ENCODE results near the gene GPR101.

Gene GPR101, protein sequence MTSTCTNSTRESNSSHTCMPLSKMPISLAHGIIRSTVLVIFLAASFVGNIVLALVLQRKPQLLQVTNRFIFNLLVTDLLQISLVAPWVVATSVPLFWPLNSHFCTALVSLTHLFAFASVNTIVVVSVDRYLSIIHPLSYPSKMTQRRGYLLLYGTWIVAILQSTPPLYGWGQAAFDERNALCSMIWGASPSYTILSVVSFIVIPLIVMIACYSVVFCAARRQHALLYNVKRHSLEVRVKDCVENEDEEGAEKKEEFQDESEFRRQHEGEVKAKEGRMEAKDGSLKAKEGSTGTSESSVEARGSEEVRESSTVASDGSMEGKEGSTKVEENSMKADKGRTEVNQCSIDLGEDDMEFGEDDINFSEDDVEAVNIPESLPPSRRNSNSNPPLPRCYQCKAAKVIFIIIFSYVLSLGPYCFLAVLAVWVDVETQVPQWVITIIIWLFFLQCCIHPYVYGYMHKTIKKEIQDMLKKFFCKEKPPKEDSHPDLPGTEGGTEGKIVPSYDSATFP

DNA sequence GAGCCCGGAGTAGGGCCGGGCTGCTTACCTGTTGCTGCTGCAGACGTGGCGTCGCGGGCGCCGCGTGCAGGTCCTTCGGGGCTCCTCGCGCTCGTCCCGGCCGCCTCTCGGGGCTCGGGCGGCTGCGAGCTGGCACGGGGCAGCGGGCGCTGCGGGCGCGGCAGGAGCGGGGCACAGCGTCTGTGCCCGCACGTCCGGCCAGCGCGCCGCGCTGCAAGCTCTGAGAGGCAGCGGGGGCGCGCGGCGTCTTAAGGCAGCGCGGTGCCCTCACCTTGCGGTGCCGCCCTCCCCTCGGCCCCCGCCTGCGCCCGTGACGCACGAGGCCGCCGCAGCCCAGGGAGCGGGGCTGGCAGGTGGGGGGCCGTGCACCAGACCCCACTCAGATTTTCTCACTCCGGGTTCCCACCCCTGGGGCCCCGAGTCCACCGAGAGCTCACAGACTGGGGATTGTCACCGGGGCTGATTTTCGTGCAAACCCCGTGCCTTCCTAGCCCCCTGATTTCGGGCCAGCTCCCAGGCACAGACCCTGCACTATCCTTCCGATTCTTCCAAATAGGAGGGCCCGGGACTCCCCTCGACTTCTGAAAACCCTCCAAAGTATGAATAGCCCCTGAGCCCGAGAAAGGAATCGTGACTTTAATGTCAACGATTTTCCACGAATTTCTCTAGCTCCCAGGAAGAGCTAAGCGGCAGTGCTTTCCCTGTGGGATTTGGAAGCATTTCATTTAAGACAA is at the start of gene GPR101:
GPR101 (minus strand) TSS at position 222 of the 734 bp plus-strand sequence. CDS start 2,321 bp downstream, outside the sequence.
- no peak for DNase-seq (ENCODE audit: low read depth in 2 of 2, low spot score in 1 of 2)

DNA sequence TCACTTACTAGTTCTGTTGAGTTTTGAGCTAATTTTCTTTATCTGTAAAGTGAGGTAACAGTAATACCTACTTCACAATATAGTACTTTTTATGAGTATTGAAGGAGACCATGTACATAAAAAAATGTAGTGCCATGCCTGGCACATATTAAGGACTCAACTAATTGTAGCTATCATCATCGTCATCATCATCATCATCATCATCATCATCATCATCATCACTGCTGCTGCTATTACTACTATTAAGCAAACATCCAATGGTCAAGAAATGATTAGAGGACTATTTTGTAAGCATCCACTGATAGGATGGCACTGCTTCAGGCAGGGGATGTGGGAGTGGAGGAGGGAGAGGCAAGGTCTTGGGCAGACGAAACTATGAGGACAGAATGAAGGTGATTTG is 47.4 kb upstream of the GPR101 start:
- DNase-seq (ENCODE audit: low read depth in 2 of 2, low spot score in 1 of 2) = no peak

DNA sequence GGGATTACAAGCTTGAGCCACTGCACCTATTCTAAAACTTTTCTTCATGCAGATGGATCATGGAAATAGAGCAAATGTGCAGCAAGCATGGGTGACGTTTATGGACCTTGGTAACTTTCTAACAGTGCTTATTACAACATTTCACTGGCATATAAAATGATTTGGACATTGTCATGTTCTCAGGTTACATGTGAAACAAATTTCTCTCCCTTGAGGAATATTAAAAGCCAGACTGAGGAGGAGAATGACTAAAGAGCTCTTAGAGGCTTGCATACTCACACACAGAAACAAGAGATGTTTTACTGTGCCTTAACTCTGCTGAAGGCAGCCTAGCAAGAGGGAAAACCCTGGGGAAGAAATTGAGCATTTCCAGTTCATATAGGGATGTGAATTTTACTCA is 38.6 kb upstream of the GPR101 start:
- no peak for DNase-seq (ENCODE audit: low read depth in 2 of 2, low spot score in 1 of 2)

DNA sequence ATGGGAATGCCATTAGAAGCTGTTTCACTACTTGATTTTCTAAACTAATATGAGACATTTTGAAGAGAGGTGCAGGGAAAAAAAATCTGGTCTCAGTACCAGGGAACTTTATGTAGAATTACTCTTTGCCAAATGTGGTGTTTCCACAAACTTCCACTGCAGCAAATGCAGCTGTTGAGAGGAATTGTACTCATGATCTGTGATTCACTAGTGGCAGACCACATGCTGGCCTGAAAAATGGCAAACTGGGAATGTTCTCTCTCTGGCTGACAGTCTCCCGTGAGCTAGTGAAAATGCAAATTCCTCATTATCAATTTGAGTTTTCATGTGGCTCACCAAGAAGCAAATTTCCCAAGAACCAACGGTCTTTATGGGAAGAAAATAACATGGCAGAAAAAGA is 37.8 kb upstream of the GPR101 start:
- DNase-seq (ENCODE audit: low read depth in 2 of 2, low spot score in 1 of 2) = no peak

DNA sequence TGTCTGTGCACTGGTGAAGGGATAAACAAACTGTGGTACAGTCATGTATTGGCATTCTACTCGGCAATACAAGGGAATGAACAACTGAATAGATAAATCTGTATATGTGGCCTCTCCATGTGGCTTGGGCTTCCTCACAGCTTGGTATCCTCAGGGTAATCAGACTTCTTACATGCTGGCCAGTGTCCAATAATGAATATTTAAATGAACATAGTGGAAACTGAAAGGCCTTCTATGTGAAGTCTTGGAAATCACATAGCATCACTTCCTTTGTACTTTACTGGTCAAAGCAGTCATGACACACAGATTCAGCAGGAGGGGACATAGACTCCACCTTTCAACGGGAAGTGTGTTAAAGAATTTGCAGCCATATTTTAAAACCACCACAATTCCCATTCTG is 33.4 kb upstream of the GPR101 start:
- DNase-seq (ENCODE audit: low read depth in 2 of 2, low spot score in 1 of 2) = no peak

GRCh38 chrX:137062915-137063617 is 29.3 kb upstream of the GPR101 start:
- DNase-seq (ENCODE audit: low read depth in 2 of 2, low spot score in 1 of 2) = no peak

GRCh38 chrX:137058339-137059127 is 24.7 kb upstream of the GPR101 start:
- DNase-seq (ENCODE audit: low read depth in 2 of 2, low spot score in 1 of 2) = no peak

DNA sequence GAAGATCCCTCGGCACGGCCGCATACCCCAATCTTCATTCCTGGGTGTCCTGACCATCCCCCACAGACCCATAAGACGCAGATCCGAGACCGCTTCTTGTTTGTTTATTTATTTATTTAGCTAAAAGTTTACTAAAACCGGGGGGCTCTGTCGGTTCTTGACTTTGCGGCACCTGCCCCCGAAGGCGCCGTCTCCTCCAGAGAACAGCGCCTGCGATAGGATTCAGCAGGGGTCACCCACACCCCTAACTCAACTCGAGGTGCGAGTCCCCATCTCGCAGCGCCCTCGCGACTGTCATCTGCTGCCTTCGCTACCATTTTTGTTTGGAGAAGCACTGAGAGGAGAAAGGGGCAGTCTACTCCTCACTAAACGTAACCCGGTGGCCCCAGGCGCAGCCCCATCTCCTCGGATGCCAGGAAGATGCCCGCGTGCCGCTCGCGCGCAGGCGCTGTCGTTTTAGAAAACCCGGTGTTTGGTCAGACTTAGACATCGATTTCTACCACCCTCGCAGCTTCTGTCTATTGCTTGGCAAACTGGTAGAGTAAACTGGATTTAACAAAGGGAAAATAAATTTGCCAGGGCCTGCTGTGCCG is 18.9 kb upstream of the GPR101 start:
- DNase-seq (ENCODE audit: low read depth in 2 of 2, low spot score in 1 of 2) = peak in 1 of 2 donors; percentile 1

DNA sequence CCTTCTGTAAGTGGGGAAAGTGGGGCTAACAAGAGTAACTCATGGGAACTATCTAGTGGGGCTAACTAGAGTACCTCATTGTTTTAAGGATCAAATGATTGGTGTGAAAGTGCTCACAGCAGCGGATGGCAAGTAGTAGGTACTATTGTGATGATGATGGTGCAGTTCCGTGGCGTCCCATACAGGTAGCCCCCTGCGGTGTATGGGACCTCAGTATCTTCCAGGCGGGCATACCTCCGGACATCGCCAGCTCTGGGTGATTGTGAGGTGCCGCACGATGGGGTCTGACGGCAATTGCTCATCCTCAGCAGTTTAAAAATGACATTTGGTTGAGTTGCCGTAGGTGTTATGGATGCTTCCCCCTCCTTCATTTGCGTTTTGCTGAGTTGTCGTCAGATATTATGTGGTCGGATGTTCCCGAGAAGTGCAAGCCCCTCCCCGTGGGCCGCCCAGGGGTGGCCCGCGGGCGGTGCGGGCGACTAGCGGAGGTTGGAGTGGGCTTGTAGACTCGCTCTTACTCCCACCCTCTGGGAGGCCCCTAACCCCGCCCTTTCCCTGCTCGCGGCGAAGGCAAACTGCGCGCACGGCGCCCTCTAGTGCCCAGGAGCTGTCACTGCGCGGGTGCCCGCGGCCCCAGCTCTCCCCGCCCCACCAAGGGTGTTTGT is 18.3 kb upstream of the GPR101 start:
- DNase-seq (ENCODE audit: low read depth in 2 of 2, low spot score in 1 of 2) = peak; percentile 42 to 60

GRCh38 chrX:137044893-137045292 is 11.1 kb upstream of the GPR101 start:
- DNase-seq (ENCODE audit: low read depth in 2 of 2, low spot score in 1 of 2) = no peak

DNA sequence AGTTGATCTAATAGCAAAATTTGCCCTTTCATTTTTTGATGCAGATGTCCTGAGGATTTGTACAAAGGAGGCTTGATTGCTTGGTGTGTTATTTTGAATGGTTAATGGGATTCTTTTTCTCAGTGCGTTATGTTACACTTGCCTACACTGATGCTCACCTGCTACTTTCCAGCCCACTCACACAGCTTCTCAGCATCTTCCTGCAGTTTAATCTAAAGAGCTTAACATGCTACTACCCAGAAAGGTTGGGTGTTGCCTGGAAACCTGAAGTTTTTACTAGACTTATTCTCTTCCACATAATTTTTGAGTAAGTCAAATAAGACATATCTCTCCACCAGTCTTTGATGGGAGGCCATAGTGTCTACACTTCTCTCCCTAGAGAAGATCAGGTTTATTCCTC is 9.9 kb upstream of the GPR101 start:
- DNase-seq (ENCODE audit: low read depth in 2 of 2, low spot score in 1 of 2) = no peak

DNA sequence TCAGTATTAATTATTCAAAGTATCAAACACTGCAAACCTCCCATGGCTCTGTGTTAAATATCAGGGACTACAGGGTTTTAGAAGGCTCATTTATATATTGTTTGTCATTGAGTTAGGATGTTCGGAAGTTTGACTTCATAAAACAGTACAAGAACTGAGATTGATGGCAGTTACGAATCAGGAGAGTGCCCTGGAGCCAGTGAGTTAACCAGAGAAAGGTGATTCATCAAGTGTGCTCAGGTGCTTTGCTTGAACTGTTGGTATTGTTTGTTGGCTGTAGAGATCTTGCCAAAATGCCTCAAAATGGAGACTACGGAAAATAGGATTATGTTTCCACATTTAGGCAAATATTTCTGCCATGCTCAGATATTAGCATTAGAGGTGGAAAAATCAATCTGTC is 7.5 kb upstream of the GPR101 start:
- no peak for DNase-seq (ENCODE audit: low read depth in 2 of 2, low spot score in 1 of 2)

DNA sequence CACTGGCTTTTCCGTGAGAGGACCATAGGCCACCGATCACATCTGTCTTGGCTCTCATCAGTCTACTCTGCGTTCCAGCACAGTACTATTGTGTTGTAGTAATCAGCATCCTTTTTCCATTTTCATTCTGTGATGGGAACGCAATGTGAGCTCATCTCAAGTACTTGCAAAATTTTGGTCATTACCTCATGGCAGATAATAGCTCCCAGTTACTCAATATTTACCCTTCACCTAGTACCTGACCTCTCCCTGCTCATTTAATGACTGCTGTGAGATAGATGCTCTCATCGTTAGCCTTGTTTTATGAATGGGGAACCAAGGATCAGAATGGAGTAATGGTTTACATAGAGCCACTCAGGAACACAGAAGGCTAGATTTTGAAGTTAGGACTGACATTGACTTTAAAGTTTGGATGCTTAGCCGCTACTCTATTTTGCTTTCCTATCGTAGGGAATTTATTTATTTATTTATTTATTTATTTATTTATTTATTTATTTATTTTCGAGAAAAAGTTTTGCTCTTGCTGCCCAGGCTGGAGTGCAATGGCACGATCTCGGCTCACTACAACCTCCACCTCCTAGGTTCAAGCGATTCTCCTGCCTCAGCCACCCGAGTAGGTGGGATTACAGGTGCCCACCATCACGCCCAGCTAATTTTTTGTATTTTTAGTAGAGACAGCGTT is 6.5 kb upstream of the GPR101 start:
- no peak for DNase-seq (ENCODE audit: low read depth in 2 of 2, low spot score in 1 of 2)

GRCh38 chrX:137034508-137034872 is 695 bp upstream of the GPR101 start:
- no peak for DNase-seq (ENCODE audit: low read depth in 2 of 2, low spot score in 1 of 2)

DNA sequence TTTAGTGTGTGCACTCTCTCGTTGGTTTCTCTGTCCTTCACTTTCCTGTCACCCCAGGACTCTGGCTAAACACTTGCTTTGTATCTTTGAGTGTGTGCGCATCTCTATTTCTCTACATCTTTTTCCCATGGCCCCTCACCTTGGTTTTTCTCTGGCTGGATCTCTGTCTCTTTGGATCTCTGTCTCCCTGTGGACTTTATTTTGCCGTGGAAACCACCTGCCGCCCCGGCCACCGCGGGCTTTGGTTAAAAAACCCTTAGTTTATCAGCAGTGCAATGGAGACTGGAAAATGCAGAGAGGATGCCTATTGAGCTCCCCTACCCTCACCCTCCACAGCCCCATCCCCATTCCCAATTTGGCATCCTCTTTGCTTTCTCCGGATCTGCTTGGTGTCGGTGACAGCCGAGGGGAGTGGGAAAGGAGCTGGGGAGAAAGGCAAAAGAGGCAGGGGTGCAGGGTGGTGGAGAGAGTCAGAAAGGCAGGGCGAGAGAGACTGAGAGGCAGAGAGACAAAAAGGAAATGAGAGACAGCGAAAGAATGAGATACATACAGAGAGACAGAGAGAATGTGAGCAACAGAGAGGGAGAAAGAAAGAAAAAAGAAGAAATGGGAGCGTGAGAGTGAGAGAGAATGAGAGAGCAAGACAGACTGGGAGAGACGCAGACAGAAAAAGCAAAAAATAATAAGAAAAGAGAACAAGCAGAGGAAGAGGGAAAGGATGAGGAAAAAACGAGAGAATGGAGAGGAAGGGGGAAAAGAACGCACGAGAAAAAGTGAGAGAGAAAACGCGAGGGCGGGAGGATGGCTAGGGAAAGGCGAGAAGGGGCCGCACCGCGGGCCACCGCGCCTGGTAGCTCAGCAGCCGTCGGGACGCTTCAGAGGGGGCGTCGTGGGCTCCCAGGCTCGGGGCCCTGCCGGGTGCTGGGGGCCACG is 688 bp downstream of the GPR101 start:
- DNase-seq (ENCODE audit: low read depth in 2 of 2, low spot score in 1 of 2) = no peak

DNA sequence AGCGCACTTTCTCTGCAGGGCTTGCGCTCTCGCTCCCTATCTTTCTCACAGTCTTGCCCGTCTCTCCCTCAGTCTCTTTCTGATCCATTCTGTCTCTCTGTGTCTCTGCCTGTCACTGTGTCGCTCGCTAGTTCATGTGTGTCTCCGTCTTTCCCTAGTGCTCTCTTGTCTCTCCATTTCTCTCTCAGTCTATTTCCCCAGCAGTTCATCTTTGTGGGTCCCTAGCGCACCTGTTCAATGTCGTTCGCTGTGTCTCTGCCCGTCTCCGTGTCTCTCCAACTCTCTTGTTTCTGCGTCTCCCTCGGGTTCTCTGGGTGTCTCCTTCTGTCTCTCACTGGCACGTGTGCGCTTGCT is 1.5 kb downstream of the GPR101 start:
- DNase-seq (ENCODE audit: low read depth in 2 of 2, low spot score in 1 of 2) = no peak

GRCh38 chrX:137031517-137032340 is 2.1 kb downstream of the GPR101 start:
- no peak for DNase-seq (ENCODE audit: low read depth in 2 of 2, low spot score in 1 of 2)

DNA sequence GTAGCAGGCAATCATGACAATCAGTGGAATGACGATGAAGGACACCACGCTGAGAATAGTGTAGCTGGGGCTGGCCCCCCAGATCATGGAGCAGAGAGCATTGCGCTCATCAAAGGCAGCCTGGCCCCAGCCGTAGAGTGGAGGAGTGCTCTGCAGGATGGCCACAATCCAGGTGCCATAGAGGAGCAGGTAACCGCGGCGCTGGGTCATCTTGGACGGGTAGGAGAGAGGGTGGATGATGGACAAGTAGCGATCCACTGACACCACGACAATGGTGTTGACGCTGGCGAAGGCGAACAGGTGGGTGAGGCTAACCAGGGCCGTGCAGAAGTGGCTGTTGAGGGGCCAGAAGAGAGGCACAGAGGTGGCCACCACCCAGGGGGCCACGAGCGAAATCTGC is 2.8 kb downstream of the GPR101 start:
- DNase-seq (ENCODE audit: low read depth in 2 of 2, low spot score in 1 of 2) = no peak
